ENCODE measurements around the gene TBL1X.

Gene TBL1X

DNA sequence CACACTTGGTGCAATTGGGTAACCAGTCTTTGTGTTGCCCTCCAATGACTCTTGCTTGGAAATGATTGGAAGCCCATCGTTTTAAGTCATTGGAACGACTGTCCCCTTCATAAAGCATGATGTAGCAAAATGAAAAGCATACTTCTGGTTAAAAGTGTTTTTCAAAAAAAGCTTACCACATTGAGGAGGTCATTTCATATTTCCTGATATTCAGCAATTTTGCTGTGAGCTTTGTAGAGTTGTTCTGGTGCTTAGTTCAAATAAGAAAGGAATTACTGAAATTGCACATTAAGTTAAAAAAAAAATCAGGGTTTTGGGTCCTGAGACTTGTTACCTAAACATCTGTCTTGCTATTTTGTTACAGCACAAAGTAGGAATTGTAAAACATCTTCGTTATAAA, 51.8 kb downstream of the TBL1X start:
- H3K27me3 ChIP-seq (ENCODE audit: control insufficient read depth, insufficient read depth, low read length): no peaks in the 10 kb centered on the region
- H3K79me2 ChIP-seq: peaks cover 5% of the 10 kb centered on the region
- TF ChIP-seq, protein P1, sequence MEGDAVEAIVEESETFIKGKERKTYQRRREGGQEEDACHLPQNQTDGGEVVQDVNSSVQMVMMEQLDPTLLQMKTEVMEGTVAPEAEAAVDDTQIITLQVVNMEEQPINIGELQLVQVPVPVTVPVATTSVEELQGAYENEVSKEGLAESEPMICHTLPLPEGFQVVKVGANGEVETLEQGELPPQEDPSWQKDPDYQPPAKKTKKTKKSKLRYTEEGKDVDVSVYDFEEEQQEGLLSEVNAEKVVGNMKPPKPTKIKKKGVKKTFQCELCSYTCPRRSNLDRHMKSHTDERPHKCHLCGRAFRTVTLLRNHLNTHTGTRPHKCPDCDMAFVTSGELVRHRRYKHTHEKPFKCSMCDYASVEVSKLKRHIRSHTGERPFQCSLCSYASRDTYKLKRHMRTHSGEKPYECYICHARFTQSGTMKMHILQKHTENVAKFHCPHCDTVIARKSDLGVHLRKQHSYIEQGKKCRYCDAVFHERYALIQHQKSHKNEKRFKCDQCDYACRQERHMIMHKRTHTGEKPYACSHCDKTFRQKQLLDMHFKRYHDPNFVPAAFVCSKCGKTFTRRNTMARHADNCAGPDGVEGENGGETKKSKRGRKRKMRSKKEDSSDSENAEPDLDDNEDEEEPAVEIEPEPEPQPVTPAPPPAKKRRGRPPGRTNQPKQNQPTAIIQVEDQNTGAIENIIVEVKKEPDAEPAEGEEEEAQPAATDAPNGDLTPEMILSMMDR (IDR thresholded peaks at IDR 0.05): no peak
- no peak overlapping the region for H3K4me2 ChIP-seq (ENCODE audit: low read length)
- H3K36me3 ChIP-seq (ENCODE audit: control insufficient read depth, insufficient read depth, low read length): no peaks in the 10 kb centered on the region
- H3K4me3 ChIP-seq (ENCODE audit: low read depth, low read length): no peak overlapping the region
- no peak overlapping the region for H2AFZ ChIP-seq
- H3K9ac ChIP-seq: no peak overlapping the region
- H3K4me1 ChIP-seq: no peaks in the 10 kb centered on the region
- H3K9me3 ChIP-seq (ENCODE audit: control insufficient read depth, low read length): no peaks in the 10 kb centered on the region
- no peak overlapping the region for H3K27ac ChIP-seq

DNA sequence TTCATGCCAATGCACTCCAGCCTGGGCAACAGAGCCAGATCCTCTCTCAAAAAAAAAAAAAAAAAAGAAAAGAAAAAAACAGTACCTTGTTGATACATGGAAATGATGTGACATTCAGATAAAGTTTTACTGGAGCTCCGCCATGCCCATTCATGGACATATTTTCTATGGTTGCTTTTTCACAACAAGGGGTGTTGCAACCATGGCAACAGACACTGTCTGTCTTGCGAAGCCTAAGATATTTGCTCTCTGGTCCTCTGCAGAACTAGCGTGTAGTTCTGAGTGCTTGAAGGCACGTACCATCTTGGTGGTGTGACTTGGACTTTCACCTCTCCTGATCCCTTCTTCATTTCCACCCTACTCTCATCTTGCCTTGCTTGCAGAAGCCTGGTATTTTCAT, 53.2 kb downstream of the TBL1X start:
- Histone ChIP-seq H3K4me3 (ENCODE audit: low read depth, low read length) (no peak overlapping the region), H3K79me2 (peaks cover 5% of the 10 kb centered on the region), H3K4me1 (no peaks in the 10 kb centered on the region), H3K27ac (no peak overlapping the region), H2AFZ (no peak overlapping the region), H3K9me3 (ENCODE audit: control insufficient read depth, low read length) (no peaks in the 10 kb centered on the region), H3K9ac (no peak overlapping the region), H3K36me3 (ENCODE audit: control insufficient read depth, insufficient read depth, low read length) (no peaks in the 10 kb centered on the region), H3K4me2 (ENCODE audit: low read length) (no peak overlapping the region), H3K27me3 (ENCODE audit: control insufficient read depth, insufficient read depth, low read length) (no peaks in the 10 kb centered on the region)
- TF ChIP-seq, protein P1 (IDR thresholded peaks at IDR 0.05): no peak

DNA sequence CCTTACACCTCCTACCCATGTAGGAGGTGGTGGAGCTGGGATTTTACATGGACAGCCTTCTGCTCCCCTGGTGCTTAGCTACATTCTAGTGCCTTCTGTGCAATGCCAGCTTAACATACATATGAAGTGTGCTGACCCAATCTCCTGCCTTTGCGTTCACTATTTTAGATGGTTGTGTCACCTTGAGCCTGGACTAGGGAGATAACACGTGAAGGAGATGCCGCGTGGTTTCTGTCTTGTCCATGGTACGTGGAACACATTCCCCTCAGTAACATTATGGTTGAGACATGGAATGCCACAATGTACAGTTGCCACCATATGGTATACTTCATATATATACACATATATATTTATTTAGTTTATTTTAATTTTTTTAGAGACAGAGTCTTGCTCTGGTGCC, 54.0 kb downstream of the TBL1X start:
- TF ChIP-seq, protein P1 (IDR thresholded peaks at IDR 0.05): no peak
- Histone ChIP-seq H3K9ac (no peak overlapping the region), H3K27me3 (ENCODE audit: control insufficient read depth, insufficient read depth, low read length) (no peaks in the 10 kb centered on the region), H2AFZ (no peak overlapping the region), H3K4me1 (no peaks in the 10 kb centered on the region), H3K36me3 (ENCODE audit: control insufficient read depth, insufficient read depth, low read length) (no peaks in the 10 kb centered on the region), H3K79me2 (peaks cover 5% of the 10 kb centered on the region), H3K4me3 (ENCODE audit: low read depth, low read length) (no peak overlapping the region), H3K9me3 (ENCODE audit: control insufficient read depth, low read length) (no peaks in the 10 kb centered on the region), H3K4me2 (ENCODE audit: low read length) (no peak overlapping the region), H3K27ac (no peak overlapping the region)

DNA sequence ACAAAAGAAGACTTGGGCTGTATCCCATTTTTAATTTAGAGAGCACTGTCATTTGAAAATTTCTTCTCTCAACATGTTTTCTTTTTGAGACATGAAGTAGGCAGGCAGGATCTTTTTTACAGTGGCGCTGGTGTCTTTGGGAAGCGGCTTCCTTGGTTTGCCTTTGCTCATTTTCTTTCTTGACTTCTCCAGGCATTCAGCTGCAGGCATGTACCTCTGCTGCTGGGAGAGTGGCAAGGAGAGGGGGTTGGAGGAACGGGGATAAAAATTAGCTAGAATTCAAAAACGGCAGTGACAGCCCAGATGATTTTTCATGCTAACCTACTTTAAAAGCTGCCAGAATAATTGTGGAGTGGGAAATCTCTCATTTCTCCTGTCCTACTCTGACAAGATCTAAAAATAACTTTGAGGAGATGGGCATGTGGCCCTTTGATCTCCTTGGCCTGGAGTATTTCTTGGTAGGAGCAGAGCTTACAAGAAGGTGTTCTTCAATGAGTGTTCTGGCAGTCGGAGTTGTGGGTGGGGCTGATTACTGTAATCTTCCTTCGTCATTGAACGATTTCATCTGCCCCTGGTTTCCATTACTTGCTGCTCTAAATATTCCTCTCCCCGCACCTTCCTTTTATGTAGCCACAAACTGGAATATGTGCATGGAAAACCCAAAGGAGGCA, 54.8 kb downstream of the TBL1X start:
- no peaks in the 10 kb centered on the region for H3K27me3 ChIP-seq (ENCODE audit: control insufficient read depth, insufficient read depth, low read length)
- H3K4me2 ChIP-seq (ENCODE audit: low read length): no peak overlapping the region
- no peak overlapping the region for H2AFZ ChIP-seq
- no peaks in the 10 kb centered on the region for H3K9me3 ChIP-seq (ENCODE audit: control insufficient read depth, low read length)
- peaks cover 5% of the 10 kb centered on the region for H3K79me2 ChIP-seq
- H3K4me3 ChIP-seq (ENCODE audit: low read depth, low read length): no peak overlapping the region
- no peak overlapping the region for H3K9ac ChIP-seq
- no peaks in the 10 kb centered on the region for H3K36me3 ChIP-seq (ENCODE audit: control insufficient read depth, insufficient read depth, low read length)
- TF ChIP-seq, protein P1 (IDR thresholded peaks at IDR 0.05): no peak
- no peaks in the 10 kb centered on the region for H3K4me1 ChIP-seq
- no peak overlapping the region for H3K27ac ChIP-seq

DNA sequence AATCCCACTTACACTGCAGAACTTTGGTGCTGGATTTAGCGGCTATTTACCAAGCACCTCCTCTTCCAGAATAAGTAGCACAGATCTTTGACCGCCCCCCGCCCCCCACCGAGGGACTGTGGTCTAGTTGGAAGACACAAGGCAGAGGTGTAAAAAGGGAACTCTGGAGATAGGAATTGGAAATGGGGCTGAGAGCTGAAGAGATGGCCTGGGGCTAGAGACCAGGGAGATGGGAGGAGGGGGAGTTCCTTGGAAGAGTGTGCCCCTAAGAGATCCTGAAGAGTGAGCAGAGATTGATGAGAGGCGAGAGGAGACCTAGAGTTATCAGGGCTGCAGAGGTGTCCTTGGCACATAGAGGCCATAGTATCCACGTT, 55.3 kb downstream of the TBL1X start:
- Histone ChIP-seq H3K9ac (no peak overlapping the region), H3K4me3 (ENCODE audit: low read depth, low read length) (no peak overlapping the region), H3K36me3 (ENCODE audit: control insufficient read depth, insufficient read depth, low read length) (no peaks in the 10 kb centered on the region), H3K27me3 (ENCODE audit: control insufficient read depth, insufficient read depth, low read length) (no peaks in the 10 kb centered on the region), H2AFZ (no peak overlapping the region), H3K27ac (no peak overlapping the region), H3K9me3 (ENCODE audit: control insufficient read depth, low read length) (no peaks in the 10 kb centered on the region), H3K4me2 (ENCODE audit: low read length) (no peak overlapping the region), H3K4me1 (no peaks in the 10 kb centered on the region), H3K79me2 (peaks cover 5% of the 10 kb centered on the region)
- TF ChIP-seq, protein P1 (IDR thresholded peaks at IDR 0.05): no peak
